Mucosa of stomach (tissue), 1 donor: Measurements from ENCODE around the gene EPHA10.

Experiments
- H3K27me3 ChIP-seq: one replicate; pipeline ENCODE4 v1.7.0; 2013; ENCODE audit warnings: mild to moderate bottlenecking, low read length; ENCODE audit not compliant: control insufficient read depth, insufficient read depth
- H3K36me3 ChIP-seq: one replicate; pipeline ENCODE4 v1.7.0; 2013; ENCODE audit warnings: low read length; ENCODE audit not compliant: control insufficient read depth, insufficient read depth
- H3K4me1 ChIP-seq: one replicate; pipeline ENCODE4 v1.7.0; 2013; ENCODE audit warnings: mild to moderate bottlenecking, low read length; ENCODE audit not compliant: control insufficient read depth, insufficient read depth
- H3K4me3 ChIP-seq: one replicate; pipeline ENCODE4 v1.7.0; 2013; ENCODE audit warnings: low read length
- H3K9ac ChIP-seq: one replicate; pipeline ENCODE4 v1.7.0; 2013; ENCODE audit warnings: mild to moderate bottlenecking, low read length, moderate library complexity
- H3K9me3 ChIP-seq: one replicate; pipeline ENCODE4 v1.7.0; 2013; ENCODE audit warnings: mild to moderate bottlenecking, low read length, moderate library complexity; ENCODE audit not compliant: control insufficient read depth
- donor health status: Pancreatic carcinoma.

Gene EPHA10

GRCh38 chr1:37764888-37765441 lies at the start of gene EPHA10:
Gene EPHA10 (minus strand): TSS chr1:37765120. CDS start chr1:37765066, 54 bp downstream.
- Histone ChIP-seq H3K27me3 (peaks cover 63% of the 10 kb centered on the region), H3K9ac (no peak within 1 kb of the TSS), H3K4me3 (peak within 1 kb of the TSS; percentile 14), H3K9me3 (no peaks in the 10 kb centered on the region), H3K36me3 (no peaks in the 10 kb centered on the region), H3K4me1 (peaks cover 6% of the 10 kb centered on the region)

- Histone ChIP-seq H3K36me3 (peaks cover 7% of the 10 kb centered on the region), H3K9me3 (no peaks in the 10 kb centered on the region), H3K4me1 (peaks cover 1% of the 10 kb centered on the region), H3K4me3 (no peak overlapping the region), H3K27me3 (no peaks in the 10 kb centered on the region), H3K9ac (no peak overlapping the region)
These were observed 49.3 kb upstream of the EPHA10 start for GRCh38 chr1:37814252-37814651.

GRCh38 chr1:37813529-37814145 lies 48.7 kb upstream of the EPHA10 start:
- Histone ChIP-seq H3K36me3 (peaks cover 7% of the 10 kb centered on the region), H3K9me3 (no peaks in the 10 kb centered on the region), H3K4me3 (no peak overlapping the region), H3K9ac (no peak overlapping the region), H3K27me3 (no peaks in the 10 kb centered on the region), H3K4me1 (peaks cover 7% of the 10 kb centered on the region)

- H3K9me3 ChIP-seq: no peaks in the 10 kb centered on the region
- H3K36me3 ChIP-seq: peaks cover 9% of the 10 kb centered on the region
- no peaks in the 10 kb centered on the region for H3K27me3 ChIP-seq
- peaks cover 7% of the 10 kb centered on the region for H3K4me1 ChIP-seq
- no peak overlapping the region for H3K9ac ChIP-seq
- H3K4me3 ChIP-seq: no peak overlapping the region
These were observed 46.2 kb upstream of the EPHA10 start for GRCh38 chr1:37811027-37811655.

- H3K9me3 ChIP-seq: no peaks in the 10 kb centered on the region
- H3K27me3 ChIP-seq: no peaks in the 10 kb centered on the region
- H3K4me1 ChIP-seq: peaks cover 7% of the 10 kb centered on the region
- peaks cover 11% of the 10 kb centered on the region for H3K36me3 ChIP-seq
- H3K9ac ChIP-seq: no peak overlapping the region
- H3K4me3 ChIP-seq: no peak overlapping the region
These were observed 45.0 kb upstream of the EPHA10 start for GRCh38 chr1:37809942-37810341.

- Histone ChIP-seq H3K4me3 (peak overlapping the region; percentile 44), H3K4me1 (peaks cover 7% of the 10 kb centered on the region), H3K27me3 (no peaks in the 10 kb centered on the region), H3K36me3 (peaks cover 18% of the 10 kb centered on the region), H3K9ac (peak overlapping the region; percentile 72), H3K9me3 (no peaks in the 10 kb centered on the region)
These were observed 43.7 kb upstream of the EPHA10 start for GRCh38 chr1:37808369-37809319.

- Histone ChIP-seq H3K9me3 (no peaks in the 10 kb centered on the region), H3K4me1 (peaks cover 7% of the 10 kb centered on the region), H3K9ac (peak within 1 kb of the TSS; percentile 72), H3K4me3 (peak within 1 kb of the TSS; percentile 80), H3K36me3 (peaks cover 18% of the 10 kb centered on the region), H3K27me3 (no peaks in the 10 kb centered on the region)
These were observed 42.8 kb upstream of the EPHA10 start, which contains the start of the genes C1orf122 and YRDC for GRCh38 chr1:37807555-37808368. Gene C1orf122 (plus strand): TSS chr1:37807790. CDS start chr1:37808405, 615 bp downstream. Gene YRDC (minus strand): TSS chr1:37808208. CDS start chr1:37808180, 28 bp downstream.

GRCh38 chr1:37807220-37807554 lies 42.3 kb upstream of the EPHA10 start:
- peak overlapping the region; percentile 80 for H3K4me3 ChIP-seq
- H3K36me3 ChIP-seq: peaks cover 22% of the 10 kb centered on the region
- H3K27me3 ChIP-seq: no peaks in the 10 kb centered on the region
- H3K4me1 ChIP-seq: peaks cover 7% of the 10 kb centered on the region
- peak overlapping the region; percentile 72 for H3K9ac ChIP-seq
- no peaks in the 10 kb centered on the region for H3K9me3 ChIP-seq

GRCh38 chr1:37802439-37802838 lies 37.5 kb upstream of the EPHA10 start:
- no peaks in the 10 kb centered on the region for H3K9me3 ChIP-seq
- no peak overlapping the region for H3K4me3 ChIP-seq
- no peak overlapping the region for H3K9ac ChIP-seq
- H3K36me3 ChIP-seq: peaks cover 25% of the 10 kb centered on the region
- no peaks in the 10 kb centered on the region for H3K4me1 ChIP-seq
- H3K27me3 ChIP-seq: no peaks in the 10 kb centered on the region

- no peaks in the 10 kb centered on the region for H3K9me3 ChIP-seq
- no peak overlapping the region for H3K9ac ChIP-seq
- peaks cover 7% of the 10 kb centered on the region for H3K36me3 ChIP-seq
These were observed 32.9 kb upstream of the EPHA10 start for GRCh38 chr1:37797750-37798345.

More at GRCh38 chr1:37797750-37798345, 32.9 kb upstream of the EPHA10 start:
- Histone ChIP-seq H3K27me3 (peaks cover 5% of the 10 kb centered on the region), H3K4me1 (peaks cover 12% of the 10 kb centered on the region), H3K4me3 (no peak overlapping the region)
